HG02870 (cell line): ENCODE measurements around the gene MTCL1.

Experiments
- ATAC-seq: cut with Tn5 transposase; IDR thresholded peaks from one replicate; pipeline ENCODE4 v1.9.1; 2021; ENCODE audit warnings: mild to moderate bottlenecking, moderate library complexity; ENCODE audit not compliant: unreplicated experiment

Gene MTCL1

DNA sequence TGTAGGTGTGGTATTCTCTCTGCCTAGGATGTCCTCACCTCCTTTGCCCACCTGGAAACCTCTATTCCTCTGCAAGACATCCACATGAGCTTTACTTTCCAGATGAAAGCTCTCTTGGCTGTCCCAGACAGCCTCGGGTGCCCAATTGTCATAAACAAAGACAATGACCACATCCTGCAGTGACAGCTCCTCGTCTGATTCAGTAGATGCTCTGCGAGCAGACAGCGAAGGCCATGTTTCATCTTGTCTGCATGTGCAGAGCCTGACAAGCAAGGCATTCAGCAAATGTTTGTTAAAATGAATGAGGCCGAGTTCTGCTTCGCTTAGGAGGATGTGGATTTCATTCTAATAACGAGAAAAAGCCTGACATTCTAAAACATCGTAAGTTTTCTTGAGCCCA, 150.9 kb downstream of the MTCL1 start:
- no peak for ATAC-seq

- ATAC-seq: no peak
Measured at GRCh38 chr18:8856769-8857393, 151.5 kb downstream of the MTCL1 start.

- ATAC-seq: no peak
Measured at GRCh38 chr18:8857806-8858205, 152.4 kb downstream of the MTCL1 start.

- ATAC-seq: no peak
Measured at GRCh38 chr18:8858888-8859511, 153.6 kb downstream of the MTCL1 start.

- no peak for ATAC-seq
Measured at GRCh38 chr18:8860845-8861642, 155.7 kb downstream of the MTCL1 start.

DNA sequence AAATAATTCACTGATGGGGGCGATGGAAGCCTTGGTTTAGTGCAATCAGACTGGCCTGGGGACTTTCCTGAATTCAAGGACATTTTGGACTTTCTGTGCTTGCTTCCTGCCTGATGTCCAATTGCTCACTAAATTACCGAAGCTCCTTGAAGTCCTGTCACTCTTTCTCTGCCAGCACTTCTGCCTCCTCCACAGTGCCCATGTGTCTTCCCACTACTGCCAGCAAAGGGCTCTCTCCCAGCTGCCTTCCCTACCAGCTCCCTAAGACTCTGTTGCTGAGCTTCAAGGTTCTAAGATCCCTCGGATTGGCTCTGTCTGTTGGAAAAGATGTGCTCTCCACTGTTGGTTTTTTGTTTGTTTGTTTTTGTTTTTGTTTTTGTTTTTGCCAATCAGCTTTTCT, 158.1 kb downstream of the MTCL1 start:
- ATAC-seq: no peak

- no peak for ATAC-seq
Measured at GRCh38 chr18:8865934-8866333, 160.6 kb downstream of the MTCL1 start.

- no peak for ATAC-seq
Measured at GRCh38 chr18:8866679-8867078, 161.3 kb downstream of the MTCL1 start.

GRCh38 chr18:8868276-8868675, 162.9 kb downstream of the MTCL1 start:
- ATAC-seq: no peak

- ATAC-seq: no peak
Measured at GRCh38 chr18:8868779-8869415, 163.5 kb downstream of the MTCL1 start.

- ATAC-seq: no peak
Measured at GRCh38 chr18:8869696-8870095, 164.3 kb downstream of the MTCL1 start.

- no peak for ATAC-seq
Measured at GRCh38 chr18:8870528-8870927, 165.2 kb downstream of the MTCL1 start.

- no peak for ATAC-seq
Measured at GRCh38 chr18:8871489-8871888, 166.1 kb downstream of the MTCL1 start.

GRCh38 chr18:8874872-8875271, 169.5 kb downstream of the MTCL1 start:
- ATAC-seq: no peak

- no peak for ATAC-seq
Measured at GRCh38 chr18:8876887-8877286, 171.5 kb downstream of the MTCL1 start.

- no peak for ATAC-seq
Measured at GRCh38 chr18:8881103-8881502, 175.7 kb downstream of the MTCL1 start.
